HEK293T (cell line): ENCODE results near the gene NELFE.
"Not testable (repeated sequence)": the region's sequence is repeated elsewhere in the genome, so short reads cannot be mapped to it uniquely, and the experiment has no call there.

Experiments used
- ARNT ChIP-seq: fragments of 450-650 bp; IDR thresholded peaks from 2 replicates; pipeline ENCODE4 v1.6.1; 2017; ENCODE audit warnings: mild to moderate bottlenecking
- BHLHE40 ChIP-seq: fragments of 450-650 bp; IDR thresholded peaks from 2 replicates; pipeline ENCODE4 v1.6.1; 2016; ENCODE audit warnings: mild to moderate bottlenecking, moderate library complexity, borderline replicate concordance
- CTBP1 ChIP-seq: fragments of 450-650 bp; IDR thresholded peaks from 2 replicates; pipeline ENCODE4 v1.6.1; 2016; ENCODE audit warnings: borderline replicate concordance
- ELF4 ChIP-seq: fragments of 450-650 bp; IDR thresholded peaks from 2 replicates; pipeline ENCODE4 v1.6.1; 2017; ENCODE audit warnings: antibody characterized with exemption
- FOXA1 ChIP-seq: fragments of 450-650 bp; IDR thresholded peaks from 2 replicates; pipeline ENCODE4 v1.6.1; 2016; ENCODE audit warnings: mild to moderate bottlenecking
- FOXK2 ChIP-seq: fragments of 450-650 bp; IDR thresholded peaks from 2 replicates; pipeline ENCODE4 v1.6.1; 2016; ENCODE audit warnings: mild to moderate bottlenecking
- FOXM1 ChIP-seq: fragments of 450-650 bp; IDR thresholded peaks from 2 replicates; pipeline ENCODE4 v1.6.1; 2017; ENCODE audit warnings: mild to moderate bottlenecking, borderline replicate concordance
- L3MBTL2 ChIP-seq: fragments of 450-650 bp; conservative IDR thresholded peaks from 2 replicates; pipeline ENCODE4 v1.6.1; 2016; ENCODE audit warnings: mild to moderate bottlenecking
- LEF1 ChIP-seq: fragments of 450-650 bp; IDR thresholded peaks from 2 replicates; pipeline ENCODE4 v1.6.1; 2017; ENCODE audit warnings: mild to moderate bottlenecking, borderline replicate concordance
- NFRKB ChIP-seq: fragments of 450-650 bp; IDR thresholded peaks from 2 replicates; pipeline ENCODE4 v1.6.1; 2016; ENCODE audit warnings: mild to moderate bottlenecking, moderate library complexity
- PKNOX1 ChIP-seq: fragments of 450-650 bp; IDR thresholded peaks from 2 replicates; pipeline ENCODE4 v1.6.1; 2016
- SP1 ChIP-seq: fragments of 450-650 bp; IDR thresholded peaks from 2 replicates; pipeline ENCODE4 v1.6.1; 2017
- SUZ12 ChIP-seq: fragments of 450-650 bp; IDR thresholded peaks from 2 replicates; pipeline ENCODE4 v1.6.1; 2016; ENCODE audit warnings: mild to moderate bottlenecking
- ZNF384 ChIP-seq: fragments of 450-650 bp; IDR thresholded peaks from 2 replicates; pipeline ENCODE4 v1.6.1; 2016

DNA sequence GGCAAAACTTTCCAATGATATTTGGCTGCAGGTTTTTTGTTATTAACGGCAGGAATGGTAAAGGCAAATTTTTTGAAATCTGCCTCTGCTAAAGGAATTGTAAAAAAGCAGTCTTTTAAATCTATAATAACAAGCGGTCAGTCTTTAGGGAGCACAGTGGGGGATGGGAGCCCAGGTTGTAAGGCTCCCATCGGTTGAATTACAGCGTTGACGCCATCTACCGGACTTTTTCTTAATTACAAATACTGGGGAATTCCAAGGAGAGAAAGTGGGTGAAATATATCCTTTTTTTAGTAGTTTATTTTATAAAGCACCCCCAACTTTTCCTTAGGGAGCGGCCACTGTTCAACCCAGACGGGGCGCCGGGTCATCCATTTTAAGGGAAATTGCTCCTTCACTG lies 30.6 kb upstream of the NELFE start:
- not testable (repeated sequence) for TF ChIP-seq SP1, ARNT, FOXK2, ZNF384, LEF1, CTBP1, BHLHE40, FOXA1, L3MBTL2, NFRKB, ELF4, FOXM1, PKNOX1, SUZ12
